Ascending aorta (tissue), 2 donors: ENCODE data around the gene TMEM242. TPM values are rescaled to one million over a fixed set of nuclear protein-coding genes. Genes with fewer than 3 reads are reported as not detected.

Source experiments
- DNase-seq, 2 donors: peaks; one replicate each; pipeline ENCODE4 v3.0.0-alpha.2; 2019; ENCODE audit warnings: low spot score in 2 of 2
- H3K27ac ChIP-seq, 2 donors: fragments of 200-600 bp; sonication (generic); one replicate each; pipeline ENCODE4 v1.5.1; 2016 to 2017; ENCODE audit warnings: mild to moderate bottlenecking in 1 of 2
- H3K27me3 ChIP-seq: fragments of 200-600 bp; sonication (generic); one replicate; pipeline ENCODE4 v1.5.1; 2017
- H3K36me3 ChIP-seq, 2 donors: fragments of 200-600 bp; sonication (generic); one replicate each; pipeline ENCODE4 v1.5.1; 2016
- H3K4me1 ChIP-seq, 2 donors: fragments of 200-600 bp; sonication (generic); one replicate each; pipeline ENCODE4 v1.5.1; 2016 to 2017; ENCODE audit warnings: mild to moderate bottlenecking in 1 of 2
- H3K4me3 ChIP-seq, 2 donors: fragments of 200-600 bp; sonication (generic); one replicate each; pipeline ENCODE4 v1.5.1; 2016 to 2017; ENCODE audit warnings: mild to moderate bottlenecking in 1 of 2
- H3K9me3 ChIP-seq, 2 donors: fragments of 200-600 bp; sonication (generic); one replicate each; pipeline ENCODE4 v1.5.1; 2016
- intact Hi-C: fragments of 100-400 bp; cut with DNase I; formaldehyde crosslinking; loops from one replicate; pipeline ENCODE4 v1.15.1; 2023
- total RNA-seq: library from RNA; depleted of rRNA; stranded (reverse); fragments of >200 nt; gene quantifications from one replicate; pipeline ENCODE4 v1.1.0, GENCODE V29; 2016
- TF ChIP-seq, protein P1 (sequence below), 3 experiments: fragments of 200-600 bp in 2 of 3; fragments of 450-650 bp in 1 of 3; sonication (generic) in 2 of 3; IDR thresholded peaks; one replicate each; pipeline ENCODE4 v1.5.1; 2016 to 2019; ENCODE audit warnings: antibody characterized with exemption in 3 of 3, mild to moderate bottlenecking in 1 of 3, moderate library complexity in 1 of 3

The TMEM242 gene
- total RNA-seq, 1 donor from 2014 or later: 2.3 TPM

DNA sequence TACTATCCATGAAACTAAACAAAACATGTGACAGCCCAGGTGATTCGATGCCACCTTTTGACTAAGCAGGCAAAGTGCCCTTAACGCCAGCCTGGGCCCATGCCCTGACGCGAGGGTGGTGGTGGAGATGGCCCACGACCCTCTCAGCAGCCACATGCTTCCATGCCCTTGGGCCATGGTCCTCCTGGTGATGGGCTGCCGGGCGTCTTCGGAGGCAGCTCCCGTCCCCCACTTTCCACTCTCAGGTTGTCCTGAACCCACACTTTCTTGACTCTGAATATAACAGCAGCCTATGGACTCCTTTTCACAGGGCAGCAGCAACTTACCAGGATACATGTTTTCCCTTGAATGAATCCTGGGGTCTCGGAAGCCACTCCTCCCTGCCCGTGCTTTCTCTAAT lies 33.6 kb downstream of the TMEM242 start:
- Histone ChIP-seq H3K4me3 (no peak overlapping the region), H3K36me3 (peaks cover 0 to 38% of the 10 kb centered on the region in 2 donors), H3K4me1 (no peaks in the 10 kb centered on the region), H3K27ac (no peak overlapping the region), H3K9me3 (no peaks in the 10 kb centered on the region), H3K27me3 (no peaks in the 10 kb centered on the region)
- intact Hi-C loops: no loop called here
- DNase-seq: no peak
- TF ChIP-seq, protein P1, sequence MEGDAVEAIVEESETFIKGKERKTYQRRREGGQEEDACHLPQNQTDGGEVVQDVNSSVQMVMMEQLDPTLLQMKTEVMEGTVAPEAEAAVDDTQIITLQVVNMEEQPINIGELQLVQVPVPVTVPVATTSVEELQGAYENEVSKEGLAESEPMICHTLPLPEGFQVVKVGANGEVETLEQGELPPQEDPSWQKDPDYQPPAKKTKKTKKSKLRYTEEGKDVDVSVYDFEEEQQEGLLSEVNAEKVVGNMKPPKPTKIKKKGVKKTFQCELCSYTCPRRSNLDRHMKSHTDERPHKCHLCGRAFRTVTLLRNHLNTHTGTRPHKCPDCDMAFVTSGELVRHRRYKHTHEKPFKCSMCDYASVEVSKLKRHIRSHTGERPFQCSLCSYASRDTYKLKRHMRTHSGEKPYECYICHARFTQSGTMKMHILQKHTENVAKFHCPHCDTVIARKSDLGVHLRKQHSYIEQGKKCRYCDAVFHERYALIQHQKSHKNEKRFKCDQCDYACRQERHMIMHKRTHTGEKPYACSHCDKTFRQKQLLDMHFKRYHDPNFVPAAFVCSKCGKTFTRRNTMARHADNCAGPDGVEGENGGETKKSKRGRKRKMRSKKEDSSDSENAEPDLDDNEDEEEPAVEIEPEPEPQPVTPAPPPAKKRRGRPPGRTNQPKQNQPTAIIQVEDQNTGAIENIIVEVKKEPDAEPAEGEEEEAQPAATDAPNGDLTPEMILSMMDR (IDR thresholded peaks at IDR 0.05): no peak

DNA sequence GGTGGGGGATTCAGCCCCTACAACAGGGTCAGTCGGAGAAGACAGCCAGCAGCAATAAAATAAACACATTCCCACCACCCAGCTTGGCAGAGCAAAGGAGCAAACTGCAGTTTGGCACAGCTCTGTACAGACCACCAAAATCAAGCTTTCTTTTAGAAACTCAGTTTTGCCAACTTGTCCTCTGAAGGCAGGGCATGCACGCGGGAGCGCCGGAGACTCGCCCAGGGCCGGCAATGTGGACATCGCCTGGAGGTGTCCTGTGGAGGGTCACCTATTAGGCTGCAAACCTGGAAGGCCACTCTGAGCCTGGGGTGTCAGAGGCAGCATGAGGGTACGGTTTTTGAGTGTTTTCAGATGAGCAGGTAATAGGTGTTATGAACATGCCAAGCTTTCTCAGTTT lies 34.7 kb downstream of the TMEM242 start:
- no peak overlapping the region for H3K27ac ChIP-seq
- H3K27me3 ChIP-seq: no peaks in the 10 kb centered on the region
- H3K36me3 ChIP-seq: peaks cover 0 to 38% of the 10 kb centered on the region in 2 donors
- TF ChIP-seq, protein P1 (IDR thresholded peaks at IDR 0.05): no peak
- intact Hi-C loops: no loop called here
- no peaks in the 10 kb centered on the region for H3K9me3 ChIP-seq
- no peak for DNase-seq
- H3K4me1 ChIP-seq: no peaks in the 10 kb centered on the region
- no peak overlapping the region for H3K4me3 ChIP-seq

DNA sequence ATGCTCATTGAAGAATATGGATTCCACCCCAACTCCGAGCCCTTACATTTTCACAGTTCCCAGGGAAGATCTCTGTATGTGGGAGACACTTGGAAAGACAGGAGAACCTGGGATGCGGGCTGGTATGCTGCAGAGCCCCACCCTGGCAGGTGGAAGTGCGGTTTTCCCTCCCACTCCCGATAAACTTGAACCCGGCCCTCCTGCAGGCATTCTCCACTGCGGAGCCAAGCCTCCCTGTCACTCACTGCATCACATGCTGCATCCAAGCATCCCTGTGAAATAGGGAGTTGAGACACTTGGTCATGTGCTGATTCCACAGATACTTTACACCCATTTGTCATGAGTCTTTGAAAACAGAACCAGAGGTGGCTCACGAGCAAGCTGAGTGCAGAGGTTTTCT lies 35.4 kb downstream of the TMEM242 start:
- DNase-seq: no peak
- peaks cover 0 to 37% of the 10 kb centered on the region in 2 donors for H3K36me3 ChIP-seq
- intact Hi-C loops: no loop called here
- no peak overlapping the region for H3K4me3 ChIP-seq
- no peaks in the 10 kb centered on the region for H3K9me3 ChIP-seq
- TF ChIP-seq, protein P1 (IDR thresholded peaks at IDR 0.05): no peak
- H3K27me3 ChIP-seq: no peaks in the 10 kb centered on the region
- H3K4me1 ChIP-seq: no peaks in the 10 kb centered on the region
- no peak overlapping the region for H3K27ac ChIP-seq

DNA sequence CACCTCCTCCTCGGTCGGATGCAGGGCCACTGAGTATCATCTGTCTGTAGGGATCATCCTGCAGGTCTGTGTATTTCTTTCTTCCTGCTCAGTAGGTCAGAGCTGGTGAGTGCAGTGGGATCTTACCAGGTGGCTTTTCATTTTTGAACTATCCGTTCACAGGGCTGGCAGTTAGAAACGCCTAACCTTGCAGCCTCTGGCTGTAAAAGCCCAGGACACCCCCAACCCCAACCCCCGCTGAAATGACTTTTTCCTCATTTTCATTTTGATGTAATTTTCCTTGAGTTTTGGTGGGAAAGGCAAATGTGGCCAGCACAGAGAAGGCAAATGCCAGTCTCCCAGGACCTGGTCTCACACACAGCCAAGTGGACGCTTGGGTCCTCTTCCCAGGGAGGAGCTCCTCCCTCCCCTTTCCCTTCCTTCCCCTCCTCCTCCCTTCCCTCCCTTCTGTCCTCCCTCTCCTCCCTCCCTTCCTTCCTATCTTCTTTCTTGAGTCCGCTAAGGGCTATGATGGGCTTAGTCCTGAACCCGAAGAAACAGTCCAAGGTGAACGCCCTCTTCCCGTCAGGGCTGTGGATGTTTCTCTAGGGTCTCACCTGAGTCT lies 36.0 kb downstream of the TMEM242 start:
- Histone ChIP-seq H3K9me3 (no peaks in the 10 kb centered on the region), H3K36me3 (peaks cover 0 to 31% of the 10 kb centered on the region in 2 donors), H3K27me3 (no peaks in the 10 kb centered on the region), H3K4me1 (no peaks in the 10 kb centered on the region), H3K4me3 (no peak overlapping the region), H3K27ac (no peak overlapping the region)
- TF ChIP-seq, protein P1 (IDR thresholded peaks at IDR 0.05): no peak
- intact Hi-C loops: no loop called here
- no peak for DNase-seq

DNA sequence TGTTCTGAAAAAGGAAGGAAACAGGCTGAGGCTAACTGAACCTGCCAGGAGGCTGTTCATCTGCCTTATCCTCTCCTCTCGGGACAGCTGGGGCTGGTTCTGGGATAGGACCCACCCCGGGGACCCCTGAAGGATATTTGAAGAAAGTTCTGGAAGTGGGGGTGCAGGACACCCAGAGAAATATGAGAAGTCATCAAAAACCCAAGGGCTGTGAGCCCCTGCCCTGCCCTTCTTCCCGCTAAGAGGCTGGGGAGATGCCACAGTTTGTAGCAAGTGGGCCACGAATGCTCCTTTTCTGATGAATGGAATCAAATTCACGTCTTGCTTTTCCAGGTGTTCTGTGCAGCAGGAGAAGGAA lies 37.9 kb downstream of the TMEM242 start:
- intact Hi-C loops: no loop called here
- Histone ChIP-seq H3K4me1 (no peaks in the 10 kb centered on the region), H3K4me3 (no peak overlapping the region), H3K27me3 (no peaks in the 10 kb centered on the region), H3K36me3 (peaks cover 0 to 15% of the 10 kb centered on the region in 2 donors), H3K9me3 (no peaks in the 10 kb centered on the region), H3K27ac (no peak overlapping the region)
- TF ChIP-seq, protein P1 (IDR thresholded peaks at IDR 0.05): no peak
- no peak for DNase-seq
